OCI-LY1 (cell line): ENCODE measurements around the gene ZNF385D.

ENCODE experiments used
- CTCF ChIP-seq: fragments of 200-600 bp; sonication (generic), shearing (Covaris generic); IDR thresholded peaks from 2 replicates; pipeline ENCODE4 v1.5.1; 2017; ENCODE audit warnings: mild to moderate bottlenecking, antibody characterized with exemption, low read length, moderate library complexity, mixed read lengths
- EZH2 ChIP-seq: fragments of 200-600 bp; sonication (generic), shearing (Covaris generic); IDR thresholded peaks from 2 replicates; pipeline ENCODE4 v1.8.0; 2017; ENCODE audit warnings: borderline replicate concordance, mixed run types, mild to moderate bottlenecking, antibody characterized with exemption, low read length, moderate library complexity, mixed read lengths

DNA sequence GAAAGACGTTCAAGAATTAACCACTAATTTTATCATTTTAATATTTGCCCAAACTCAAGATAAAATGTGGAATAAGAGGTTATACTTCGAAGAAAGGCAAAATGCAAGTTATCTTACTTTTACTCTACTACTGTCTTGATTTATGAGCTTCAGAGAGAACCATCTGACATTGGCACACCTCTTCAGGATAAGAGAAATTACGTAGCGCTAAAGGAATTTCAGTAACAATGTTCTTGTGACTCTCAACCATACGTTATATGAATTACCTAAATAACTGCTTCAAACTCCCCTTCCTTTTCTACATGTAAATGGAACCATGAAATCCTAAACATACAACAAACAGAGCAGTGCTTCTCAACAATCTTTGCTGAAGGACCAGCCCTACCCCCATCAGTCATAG, 96.8 kb downstream of the ZNF385D start:
- TF ChIP-seq CTCF = no peak
- TF ChIP-seq EZH2 = no peak
